UCSD-AML1 (cell line): Measurements from ENCODE around the gene TOP1.
A peak's percentile ranks its signal among the peaks of the same experiment; 100 is the strongest.
"Not testable (repeated sequence)": the region's sequence is repeated elsewhere in the genome, so short reads cannot be mapped to it uniquely, and the experiment has no call there.

Source experiments
- DNase-seq: peaks from one replicate; lab custom pipeline; 2025; ENCODE audit not compliant: unreplicated experiment; lab: John Stamatoyannopoulos, UW

Gene TOP1

GRCh38 chr20:41087777-41088176 is 59.2 kb downstream of the TOP1 start:
- no peak for DNase-seq

- no peak for DNase-seq
Measured at GRCh38 chr20:41089555-41089954, 60.9 kb downstream of the TOP1 start.

- no peak for DNase-seq
Measured at GRCh38 chr20:41091927-41092326, 63.3 kb downstream of the TOP1 start.

- no peak for DNase-seq
Measured at GRCh38 chr20:41094353-41095055, 65.9 kb downstream of the TOP1 start.

GRCh38 chr20:41095110-41095969 is 66.7 kb downstream of the TOP1 start:
- DNase-seq, result peak; percentile 45

GRCh38 chr20:41098703-41099250 is 70.2 kb downstream of the TOP1 start:
- DNase-seq, result no peak

GRCh38 chr20:41100001-41100480 is 71.4 kb downstream of the TOP1 start:
- DNase-seq, result no peak

GRCh38 chr20:41101660-41102059 is 73.0 kb downstream of the TOP1 start:
- DNase-seq, result no peak

- no peak for DNase-seq
Measured at GRCh38 chr20:41108531-41108930, 79.9 kb downstream of the TOP1 start.

GRCh38 chr20:41110012-41110411 is 81.4 kb downstream of the TOP1 start:
- no peak for DNase-seq

- DNase-seq, result no peak
Measured at GRCh38 chr20:41110930-41111577, 82.4 kb downstream of the TOP1 start.

- no peak for DNase-seq
Measured at GRCh38 chr20:41111578-41111951, 82.9 kb downstream of the TOP1 start.

- DNase-seq, result peak; percentile 33
Measured at GRCh38 chr20:41116282-41116956, 87.8 kb downstream of the TOP1 start.

GRCh38 chr20:41118159-41118558 is 89.5 kb downstream of the TOP1 start:
- not testable (repeated sequence) for DNase-seq

GRCh38 chr20:41118632-41119031 is 90.0 kb downstream of the TOP1 start:
- no peak for DNase-seq

- DNase-seq, result no peak
Measured at GRCh38 chr20:41119614-41120561, 91.3 kb downstream of the TOP1 start.

- DNase-seq, result no peak
Measured at GRCh38 chr20:41121399-41121798, 92.8 kb downstream of the TOP1 start.

- no peak for DNase-seq
Measured at GRCh38 chr20:41123631-41124030, 95.0 kb downstream of the TOP1 start.

- DNase-seq, result no peak
Measured at GRCh38 chr20:41124451-41125094, 96.0 kb downstream of the TOP1 start.
